NCI-H460 (cell line): ENCODE measurements around the gene SUSD2. TPM values are rescaled to one million over a fixed set of nuclear protein-coding genes. Genes with fewer than 3 reads are reported as not detected.
"Not testable (repeated sequence)": the region's sequence is repeated elsewhere in the genome, so short reads cannot be mapped to it uniquely, and the experiment has no call there.

ENCODE experiments used
- DNase-seq: peaks from one replicate; pipeline ENCODE4 v3.0.0-alpha.2; 2016; ENCODE audit warnings: low read depth; ENCODE audit errors: extremely low read depth
- total RNA-seq: library from RNA; depleted of rRNA; stranded (reverse); fragments of >200 nt; shearing (Covaris generic); gene quantifications from 2 replicates; pipeline ENCODE4 v1.2.3, GENCODE V29; 2014

The SUSD2 gene
- total RNA-seq, 1 experiment from 2014 or later: 0.02 TPM

DNA sequence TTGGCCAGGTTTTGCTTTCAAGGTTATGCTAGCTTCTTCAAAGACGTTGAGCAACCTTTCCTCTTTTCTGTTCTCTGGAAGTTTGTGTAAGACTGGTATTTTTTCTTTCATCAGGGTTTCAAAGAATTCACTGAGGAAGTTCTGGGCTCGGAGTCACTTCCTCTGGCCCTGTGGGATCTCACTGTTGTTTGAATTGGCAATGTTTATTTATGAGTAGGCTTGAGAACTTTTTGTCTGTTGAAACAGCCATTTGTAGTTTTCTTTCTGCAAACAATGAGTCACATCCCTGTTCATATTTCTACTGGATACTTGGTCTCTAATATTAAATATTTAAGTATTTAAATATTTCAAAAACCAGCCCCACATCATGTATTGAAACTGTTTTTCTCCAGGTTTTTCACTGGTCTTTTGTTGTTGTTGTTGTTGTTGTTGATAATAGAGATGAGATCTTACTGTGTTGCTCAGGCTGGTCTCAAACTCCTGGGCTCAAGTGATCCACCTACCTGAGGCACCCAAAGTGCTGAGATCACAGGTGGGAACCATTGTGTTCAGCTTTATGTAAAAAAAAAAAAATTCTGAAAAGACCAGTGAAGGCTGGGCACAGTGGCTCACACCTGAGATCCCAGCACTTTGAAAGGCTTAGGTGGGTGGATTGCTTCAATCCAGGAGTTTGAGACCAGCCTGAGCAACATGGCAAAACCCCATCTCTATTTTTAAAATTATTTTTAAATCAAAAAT is 26.9 kb downstream of the SUSD2 start:
- peak; percentile 91 for DNase-seq

- DNase-seq: no peak
Observed at GRCh38 chr22:24209016-24209415, 27.7 kb downstream of the SUSD2 start.

- DNase-seq: no peak
Observed at GRCh38 chr22:24209687-24210086, 28.4 kb downstream of the SUSD2 start.

GRCh38 chr22:24210409-24210808 is 29.1 kb downstream of the SUSD2 start:
- DNase-seq: not testable (repeated sequence)

- DNase-seq: not testable (repeated sequence)
Observed at GRCh38 chr22:24211716-24212115, 30.4 kb downstream of the SUSD2 start.

- not testable (repeated sequence) for DNase-seq
Observed at GRCh38 chr22:24213111-24213510, 31.8 kb downstream of the SUSD2 start.

GRCh38 chr22:24214467-24215285 is 33.4 kb downstream of the SUSD2 start:
- no peak for DNase-seq

DNA sequence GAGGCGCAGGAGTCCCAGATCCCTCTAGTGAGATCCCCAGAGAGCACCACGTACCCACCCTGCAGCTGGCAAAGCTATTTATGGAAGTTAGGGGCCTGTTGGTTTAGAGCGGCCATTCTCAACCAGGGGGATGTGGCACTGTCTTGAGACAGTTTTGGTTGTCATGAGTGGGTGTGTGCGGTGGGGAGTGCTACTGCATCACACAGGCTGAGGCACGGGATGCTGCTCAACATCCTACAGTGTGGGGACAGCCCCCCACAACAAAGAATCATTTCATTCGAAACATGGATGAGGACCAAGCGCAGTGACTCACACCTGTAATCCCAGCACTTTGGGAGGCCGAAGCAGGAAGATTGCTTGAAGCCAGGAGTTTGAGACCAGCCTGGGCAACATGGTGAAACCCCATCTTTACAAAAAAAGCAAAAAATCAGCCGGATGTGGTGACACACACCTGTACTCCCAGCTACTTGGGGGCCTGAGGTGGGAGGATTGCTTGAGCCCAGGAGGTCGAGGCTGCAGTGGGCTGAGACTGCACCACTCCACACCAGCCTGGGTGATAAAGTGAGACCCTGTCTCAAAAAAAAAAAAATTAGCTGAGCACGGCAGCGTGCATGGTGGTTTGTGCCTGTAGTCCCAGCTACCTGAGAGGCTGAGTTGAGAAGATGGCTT is 35.4 kb downstream of the SUSD2 start:
- no peak for DNase-seq

GRCh38 chr22:24217384-24217783 is 36.1 kb downstream of the SUSD2 start:
- no peak for DNase-seq

DNA sequence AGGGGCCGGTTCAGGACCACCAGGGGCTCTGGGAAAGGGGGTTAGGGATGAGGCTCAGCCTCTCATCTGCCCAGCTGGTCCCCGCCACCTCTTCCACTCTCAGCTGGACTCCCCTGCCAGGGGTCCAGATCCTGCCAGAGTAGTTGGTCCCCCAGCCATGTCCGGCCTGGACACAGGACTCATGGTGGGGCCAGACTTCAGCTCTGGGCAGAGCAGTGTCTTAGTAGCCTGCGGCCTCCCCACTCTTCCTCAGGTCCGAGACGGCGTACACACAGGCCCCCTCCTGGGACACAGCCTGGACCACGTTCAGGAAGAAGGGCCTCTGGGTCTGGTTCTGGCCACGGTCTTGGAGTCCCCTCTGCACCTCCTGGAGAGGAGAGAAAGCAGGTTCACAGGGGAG is 38.5 kb downstream of the SUSD2 start:
- DNase-seq: no peak

DNA sequence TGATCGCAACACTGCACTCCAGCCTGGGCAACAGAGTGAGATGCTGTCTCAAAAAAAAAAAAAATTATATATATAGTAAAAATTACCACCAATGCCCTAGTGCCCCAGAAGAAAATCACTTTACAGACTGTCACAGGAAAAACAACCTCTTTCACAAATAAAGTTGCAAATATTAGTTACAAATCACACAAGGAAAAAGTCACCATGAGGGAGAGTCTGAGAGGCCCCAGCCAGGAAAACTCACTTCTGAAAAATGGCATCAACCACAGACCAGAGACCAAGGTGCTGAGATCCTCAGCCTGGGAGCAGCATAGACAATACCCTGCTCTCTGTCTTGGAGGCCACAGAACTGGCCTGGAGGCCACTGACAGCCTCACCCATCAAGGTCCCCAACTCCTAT is 43.2 kb downstream of the SUSD2 start:
- DNase-seq: no peak

- no peak for DNase-seq
Observed at GRCh38 chr22:24225044-24225601, 43.8 kb downstream of the SUSD2 start.

- no peak for DNase-seq
Observed at GRCh38 chr22:24225951-24226350, 44.7 kb downstream of the SUSD2 start.

DNA sequence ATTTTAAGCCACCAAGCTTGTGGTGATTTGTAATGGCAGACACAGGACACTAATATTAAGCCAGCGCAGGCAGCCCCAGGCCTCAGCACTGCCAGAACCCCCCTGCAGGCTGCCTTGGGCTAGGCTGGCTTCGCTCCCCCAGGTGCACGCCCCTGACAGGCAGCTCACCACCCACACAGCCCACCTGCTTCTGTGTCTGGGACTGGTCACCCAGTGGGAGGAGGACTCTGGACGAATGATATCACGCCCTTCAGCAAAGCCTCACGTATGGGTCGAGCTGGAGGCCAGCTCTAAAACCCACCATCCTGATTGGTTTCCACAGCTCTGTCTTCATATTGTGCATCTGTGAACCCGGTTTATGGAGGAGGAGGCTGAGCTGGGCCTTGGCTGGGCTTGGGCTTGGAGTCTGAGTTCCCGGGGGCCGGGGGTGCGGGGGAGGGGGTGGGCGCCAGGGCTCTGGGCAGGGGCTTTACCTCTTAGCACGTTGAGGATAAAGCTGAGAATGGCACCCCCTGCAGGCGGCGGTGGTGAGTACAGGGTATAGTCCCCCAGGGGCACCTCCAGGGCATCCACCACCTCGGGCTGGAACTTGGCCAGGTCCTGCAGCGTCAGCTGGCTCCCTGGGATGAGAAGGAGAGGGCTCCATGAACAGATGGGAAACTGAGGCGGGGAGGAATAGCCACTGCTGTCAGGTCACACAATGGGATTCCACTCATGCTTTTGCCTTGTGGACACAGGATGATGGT is 49.8 kb downstream of the SUSD2 start:
- DNase-seq: no peak

DNA sequence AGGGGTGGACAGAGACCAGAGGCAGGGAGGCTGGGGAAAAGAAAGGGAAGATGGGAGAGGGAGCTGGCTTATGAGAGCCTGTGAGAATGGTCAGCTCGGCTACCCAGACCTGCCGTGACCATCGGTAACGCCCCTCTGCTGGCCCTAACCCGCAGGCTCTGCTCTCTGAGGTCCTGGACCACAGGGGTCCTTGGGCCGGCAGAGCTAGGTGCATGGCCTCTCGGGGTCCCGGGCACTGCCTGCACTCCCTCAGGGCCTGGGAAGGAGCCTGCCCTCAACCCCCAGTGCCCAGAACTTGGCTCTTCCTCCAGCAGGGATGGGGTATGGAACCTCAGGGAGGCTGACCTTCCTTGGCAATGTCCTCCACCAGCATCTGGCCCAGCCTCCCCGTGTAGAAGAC is 50.4 kb downstream of the SUSD2 start:
- DNase-seq: no peak

- DNase-seq: no peak
Observed at GRCh38 chr22:24232124-24232523, 50.8 kb downstream of the SUSD2 start.

DNA sequence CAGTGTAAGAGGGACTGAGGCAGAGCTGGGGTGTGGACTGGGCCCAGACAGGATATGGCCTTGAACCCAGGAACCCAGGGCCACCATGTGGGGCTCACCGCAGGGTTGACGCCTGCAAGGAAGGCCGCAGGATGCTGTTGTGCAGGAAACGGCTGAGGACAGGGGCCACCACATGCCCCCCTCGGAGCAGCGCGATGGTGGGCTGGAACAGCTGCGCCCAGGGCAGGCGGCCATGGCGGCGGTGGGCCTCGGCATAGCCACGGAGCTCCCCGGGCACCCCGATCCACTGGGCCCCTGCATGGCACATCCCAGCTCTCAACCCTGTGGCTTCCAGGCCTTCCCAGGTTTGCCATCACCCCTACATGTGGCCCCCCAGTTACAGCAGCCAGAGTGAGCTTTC is 51.4 kb downstream of the SUSD2 start:
- DNase-seq: no peak

- no peak for DNase-seq
Observed at GRCh38 chr22:24233235-24233634, 51.9 kb downstream of the SUSD2 start.

- DNase-seq: no peak
Observed at GRCh38 chr22:24233816-24234215, 52.5 kb downstream of the SUSD2 start.

GRCh38 chr22:24235315-24235714 is 54.0 kb downstream of the SUSD2 start:
- no peak for DNase-seq
